CD14-positive monocyte (primary cell): Measurements from ENCODE around the gene SPATA2L. TPM values are rescaled to one million over a fixed set of nuclear protein-coding genes. Genes with fewer than 3 reads are reported as not detected.

Source experiments
- DNase-seq, 3 donors: peaks; one replicate each; pipeline ENCODE4 v3.0.0-alpha.2; 2011 to 2022
- H2AFZ ChIP-seq: 2 replicates; pipeline ENCODE4 v1.6.0; 2012; ENCODE audit warnings: mild to moderate bottlenecking, low read depth, low read length, inconsistent platforms; ENCODE audit not compliant: insufficient read depth, poor library complexity, severe bottlenecking
- H3K27ac ChIP-seq, 2 donors: 1 replicate in 1 of 2; 2 replicates in 1 of 2; pipeline ENCODE4 v1.5.1; 2012 to 2013; ENCODE audit warnings: low read length in 2 of 2, control low read depth in 1 of 2, inconsistent platforms in 1 of 2, low read depth in 1 of 2, mild to moderate bottlenecking in 1 of 2
- H3K27me3 ChIP-seq, 2 donors: one replicate each; pipeline versions ENCODE4 v1.6.0 to v1.6.1; 2011 to 2013; ENCODE audit warnings: low read length in 2 of 2; ENCODE audit not compliant: control insufficient read depth in 2 of 2, insufficient read depth in 2 of 2
- H3K36me3 ChIP-seq, 2 donors: replicated peaks in 1 of 2; 1 replicate in 1 of 2; 2 replicates in 1 of 2; pipeline versions ENCODE4 v1.5.1 to v1.6.1; 2012 to 2013; ENCODE audit warnings: low read length in 2 of 2, control low read depth in 1 of 2, inconsistent platforms in 1 of 2, mild to moderate bottlenecking in 1 of 2; ENCODE audit not compliant: insufficient read depth in 2 of 2, control insufficient read depth in 1 of 2
- H3K4me1 ChIP-seq, 2 donors: 1 replicate in 1 of 2; 2 replicates in 1 of 2; pipeline versions ENCODE4 v1.5.1 to v1.6.1; 2012 to 2013; ENCODE audit warnings: low read length in 2 of 2, control low read depth in 1 of 2, inconsistent platforms in 1 of 2, mild to moderate bottlenecking in 1 of 2, moderate library complexity in 1 of 2; ENCODE audit not compliant: insufficient read depth in 2 of 2, control insufficient read depth in 1 of 2
- H3K4me2 ChIP-seq: replicated peaks from 2 replicates; pipeline ENCODE3; 2012; ENCODE audit warnings: low read length, moderate library complexity, mild to moderate bottlenecking; ENCODE audit not compliant: poor library complexity, severe bottlenecking; ENCODE audit errors: extremely low read depth
- H3K4me3 ChIP-seq, 3 experiments: fragments of 200-600 bp in 1 of 3; sonication (generic) in 1 of 3; replicated peaks in 1 of 3; 1 replicate in 2 of 3; 2 replicates in 1 of 3; pipeline ENCODE4 v1.5.1; 2011 to 2013; ENCODE audit warnings: low read length in 3 of 3, mild to moderate bottlenecking in 3 of 3, control low read depth in 2 of 3, low read depth in 2 of 3, inconsistent platforms in 1 of 3, moderate library complexity in 1 of 3
- H3K79me2 ChIP-seq: 2 replicates; pipeline ENCODE4 v1.6.0; 2012; ENCODE audit warnings: mild to moderate bottlenecking, control low read depth, inconsistent platforms, low read length, moderate library complexity; ENCODE audit not compliant: insufficient read depth
- H3K9ac ChIP-seq: 2 replicates; pipeline ENCODE4 v1.6.0; 2017; ENCODE audit warnings: low read length, mild to moderate bottlenecking; ENCODE audit not compliant: insufficient read depth, poor library complexity, severe bottlenecking
- H3K9me3 ChIP-seq, 2 donors: replicated peaks in 1 of 2; 1 replicate in 1 of 2; 2 replicates in 1 of 2; pipeline versions ENCODE4 v1.5.1 to v1.6.1; 2012 to 2013; ENCODE audit warnings: low read length in 2 of 2, control low read depth in 1 of 2; ENCODE audit not compliant: control insufficient read depth in 1 of 2, insufficient read depth in 1 of 2
- H4K20me1 ChIP-seq: 2 replicates; pipeline ENCODE4 v1.6.0; 2012; ENCODE audit warnings: mild to moderate bottlenecking, low read length, control low read depth, moderate library complexity; ENCODE audit not compliant: insufficient read depth
- H3K27ac Mint-ChIP-seq, 7 donors: one replicate each; pipeline ENCODE4 v1.8.0; 2020; ENCODE audit warnings: mild to moderate bottlenecking in 7 of 7, mixed read lengths in 7 of 7, moderate library complexity in 6 of 7, inconsistent platforms in 2 of 7
- H3K27me3 Mint-ChIP-seq, 3 donors: one replicate each; pipeline ENCODE4 v1.8.0; 2021 to 2022; ENCODE audit warnings: low read depth in 3 of 3, mild to moderate bottlenecking in 3 of 3, mixed read lengths in 3 of 3, moderate library complexity in 3 of 3, inconsistent platforms in 1 of 3
- H3K36me3 Mint-ChIP-seq, 2 donors: one replicate each; pipeline ENCODE4 v1.8.0; 2020; ENCODE audit warnings: mixed read lengths in 2 of 2, inconsistent platforms in 1 of 2, mild to moderate bottlenecking in 1 of 2
- H3K4me1 Mint-ChIP-seq: one replicate; pipeline ENCODE4 v1.8.0; 2020; ENCODE audit warnings: mild to moderate bottlenecking, mixed read lengths
- H3K4me3 Mint-ChIP-seq, 2 donors: one replicate each; pipeline ENCODE4 v1.8.0; 2020; ENCODE audit warnings: mild to moderate bottlenecking in 2 of 2, mixed read lengths in 2 of 2, moderate library complexity in 1 of 2
- H3K9me3 Mint-ChIP-seq, 7 donors: one replicate each; pipeline ENCODE4 v1.8.0; 2020 to 2022; ENCODE audit warnings: mixed read lengths in 7 of 7, mild to moderate bottlenecking in 6 of 7, moderate library complexity in 6 of 7, inconsistent platforms in 2 of 7
- WGBS: methylation state at CpG from one replicate; pipeline ENCODE4 v1.1.5; 2013; ENCODE audit warnings: missing lambda C conversion rate; ENCODE audit not compliant: insufficient coverage; 5-methylcytosine and 5-hydroxymethylcytosine counted together
- intact Hi-C, 2 donors: fragments of 100-400 bp; cut with micrococcal nuclease; formaldehyde crosslinking; loops; one replicate each; pipeline versions ENCODE4 v1.15.0 to v1.15.1; 2023
- polyA plus RNA-seq, 3 donors: library from polyadenylated mRNA; depleted of rRNA in 1 of 3; unstranded in 2 of 3; stranded (reverse) in 1 of 3; fragments of 300-500 nt in 2 of 3; fragments of >200 nt in 1 of 3; fragmentation: Illumina TruSeq in 2 of 3; gene quantifications; 1 replicate in 2 of 3; 2 replicates in 1 of 3; pipeline ENCODE4 v1.2.3, GENCODE V29; 2012 to 2021
- TF ChIP-seq, protein P1 (sequence below): fragments of 200-600 bp; IDR thresholded peaks from one replicate; pipeline ENCODE4 v1.8.0; 2022; ENCODE audit warnings: antibody characterized with exemption, mild to moderate bottlenecking

The SPATA2L gene
- polyA plus RNA-seq, 3 donors = 10.0 to 17.6 (median 15.1) TPM

DNA sequence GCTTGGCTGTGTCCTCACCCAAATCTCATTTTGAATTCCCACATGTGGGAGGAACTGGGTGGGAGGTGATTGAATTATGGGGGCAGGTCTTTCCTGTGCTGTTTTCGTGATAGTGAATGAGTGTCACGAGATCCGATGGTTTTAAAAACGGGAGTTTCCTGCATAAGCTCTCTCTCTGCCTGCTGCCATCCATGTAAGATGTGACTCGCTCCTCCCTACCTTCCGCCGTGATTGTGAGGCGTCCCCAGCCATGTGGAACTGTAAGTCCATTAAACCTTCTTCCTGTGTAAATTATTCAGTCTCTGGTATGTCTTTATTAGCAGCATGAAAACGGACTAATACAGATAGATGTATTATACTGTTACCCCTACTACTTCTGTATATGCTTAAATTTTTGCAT is 40.3 kb downstream of the SPATA2L start:
- Histone ChIP-seq H4K20me1 (peaks cover 9% of the 10 kb centered on the region), H3K79me2 (peaks cover 28% of the 10 kb centered on the region), H3K27ac (no peak overlapping the region), H3K4me1 (peaks cover 16 to 19% of the 10 kb centered on the region in 2 donors), H3K9me3 (peaks cover 0 to 2% of the 10 kb centered on the region in 2 donors), H2AFZ (no peak overlapping the region), H3K4me3 (no peak overlapping the region), H3K27me3 (no peaks in the 10 kb centered on the region), H3K4me2 (no peak overlapping the region), H3K9ac (no peak overlapping the region), H3K36me3 (peaks cover 2 to 37% of the 10 kb centered on the region in 2 donors)
- H3K36me3 Mint-ChIP-seq = peaks cover 25 to 45% of the 10 kb centered on the region in 2 donors
- no peaks in the 10 kb centered on the region for H3K27me3 Mint-ChIP-seq
- peaks cover 17% of the 10 kb centered on the region for H3K4me1 Mint-ChIP-seq
- H3K27ac Mint-ChIP-seq = no peak overlapping the region
- intact Hi-C loops = no loop called here
- no peak overlapping the region for H3K4me3 Mint-ChIP-seq
- H3K9me3 Mint-ChIP-seq = peaks cover 0 to 5% (median 1%) of the 10 kb centered on the region in 7 donors
- WGBS = 91% methylated on average over 8 of the region's 9 CpGs
- TF ChIP-seq, protein P1, sequence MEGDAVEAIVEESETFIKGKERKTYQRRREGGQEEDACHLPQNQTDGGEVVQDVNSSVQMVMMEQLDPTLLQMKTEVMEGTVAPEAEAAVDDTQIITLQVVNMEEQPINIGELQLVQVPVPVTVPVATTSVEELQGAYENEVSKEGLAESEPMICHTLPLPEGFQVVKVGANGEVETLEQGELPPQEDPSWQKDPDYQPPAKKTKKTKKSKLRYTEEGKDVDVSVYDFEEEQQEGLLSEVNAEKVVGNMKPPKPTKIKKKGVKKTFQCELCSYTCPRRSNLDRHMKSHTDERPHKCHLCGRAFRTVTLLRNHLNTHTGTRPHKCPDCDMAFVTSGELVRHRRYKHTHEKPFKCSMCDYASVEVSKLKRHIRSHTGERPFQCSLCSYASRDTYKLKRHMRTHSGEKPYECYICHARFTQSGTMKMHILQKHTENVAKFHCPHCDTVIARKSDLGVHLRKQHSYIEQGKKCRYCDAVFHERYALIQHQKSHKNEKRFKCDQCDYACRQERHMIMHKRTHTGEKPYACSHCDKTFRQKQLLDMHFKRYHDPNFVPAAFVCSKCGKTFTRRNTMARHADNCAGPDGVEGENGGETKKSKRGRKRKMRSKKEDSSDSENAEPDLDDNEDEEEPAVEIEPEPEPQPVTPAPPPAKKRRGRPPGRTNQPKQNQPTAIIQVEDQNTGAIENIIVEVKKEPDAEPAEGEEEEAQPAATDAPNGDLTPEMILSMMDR = no peak
- DNase-seq = no peak

DNA sequence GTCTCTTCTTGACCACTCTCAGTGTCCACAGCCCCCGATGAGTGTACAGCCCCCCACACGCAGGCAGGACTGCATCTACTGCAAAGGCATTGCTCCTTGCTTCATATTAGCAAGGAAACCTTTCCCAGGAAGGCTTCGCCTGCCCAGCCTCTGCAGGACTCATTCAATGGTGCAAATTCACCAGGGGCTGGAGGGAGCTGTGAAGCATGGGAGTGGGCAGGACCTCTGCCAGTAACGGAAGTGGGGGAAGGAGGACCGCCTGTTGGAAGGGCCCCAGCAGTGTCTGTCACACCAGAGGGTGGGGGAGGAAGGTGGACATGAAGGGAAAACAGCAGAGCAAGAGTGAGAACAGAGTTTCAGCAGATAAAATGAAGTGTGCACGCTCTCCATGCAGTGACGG is 41.4 kb downstream of the SPATA2L start:
- DNase-seq = no peak
- no peak overlapping the region for H3K9ac ChIP-seq
- H3K27ac ChIP-seq = no peak overlapping the region
- no peak overlapping the region for H3K4me2 ChIP-seq
- Mint-ChIP-seq H3K36me3 (peaks cover 25 to 54% of the 10 kb centered on the region in 2 donors), H3K4me1 (peaks cover 27% of the 10 kb centered on the region), H3K4me3 (no peak overlapping the region), H3K27ac (no peak overlapping the region), H3K9me3 (no peaks in the 10 kb centered on the region), H3K27me3 (peaks cover 0 to 1% (median 0%) of the 10 kb centered on the region in 3 donors)
- H2AFZ ChIP-seq = no peak overlapping the region
- no peaks in the 10 kb centered on the region for H3K27me3 ChIP-seq
- H4K20me1 ChIP-seq = peaks cover 15% of the 10 kb centered on the region
- no peaks in the 10 kb centered on the region for H3K9me3 ChIP-seq
- H3K79me2 ChIP-seq = peaks cover 39% of the 10 kb centered on the region
- intact Hi-C loops = no loop called here
- WGBS = 95% methylated on average over 5 of the region's 7 CpGs
- H3K4me1 ChIP-seq = peaks cover 16 to 21% of the 10 kb centered on the region in 2 donors
- TF ChIP-seq, protein P1 = no peak
- H3K36me3 ChIP-seq = peaks cover 2 to 40% of the 10 kb centered on the region in 2 donors
- H3K4me3 ChIP-seq = no peak overlapping the region
